Smooth muscle cell (in vitro differentiated cells): Measurements from ENCODE around the gene PRUNE2. TPM values are rescaled to one million over a fixed set of nuclear protein-coding genes. Genes with fewer than 3 reads are reported as not detected.

Experiments used
- DNase-seq: peaks from one replicate; lab custom pipeline; 2025; ENCODE audit not compliant: unreplicated experiment; lab: John Stamatoyannopoulos, UW
- H2AFZ ChIP-seq: fragments of 200-600 bp; sonication (generic); 2 replicates; pipeline ENCODE4 v1.6.0; 2016; ENCODE audit warnings: antibody characterized with exemption, low read depth, mild to moderate bottlenecking
- H3F3A ChIP-seq: fragments of 200-600 bp; sonication (generic); 2 replicates; pipeline ENCODE4 v1.6.0; 2017; ENCODE audit warnings: antibody characterized with exemption, low read depth
- H3K27ac ChIP-seq: fragments of 200-600 bp; sonication (generic); 2 replicates; pipeline ENCODE4 v1.5.1; 2016; ENCODE audit warnings: low read depth, mild to moderate bottlenecking
- H3K27me3 ChIP-seq: fragments of 200-600 bp; sonication (generic); 2 replicates; pipeline ENCODE4 v1.6.1; 2016; ENCODE audit warnings: low read depth, mild to moderate bottlenecking
- H3K36me3 ChIP-seq: fragments of 200-600 bp; sonication (generic); 2 replicates; pipeline ENCODE4 v1.5.1; 2016; ENCODE audit warnings: low read depth
- H3K4me1 ChIP-seq: fragments of 200-600 bp; sonication (generic); 2 replicates; pipeline ENCODE4 v1.5.1; 2016; ENCODE audit warnings: low read depth
- H3K4me2 ChIP-seq: fragments of 200-600 bp; sonication (generic); 2 replicates; pipeline ENCODE4 v1.6.0; 2016; ENCODE audit warnings: mild to moderate bottlenecking
- H3K4me3 ChIP-seq: fragments of 200-600 bp; sonication (generic); 2 replicates; pipeline ENCODE4 v1.5.1; 2016; ENCODE audit warnings: mild to moderate bottlenecking
- H3K79me2 ChIP-seq: fragments of 200-600 bp; sonication (generic); 2 replicates; pipeline ENCODE4 v1.6.0; 2016; ENCODE audit warnings: low read depth, mild to moderate bottlenecking
- H3K9ac ChIP-seq: fragments of 200-600 bp; sonication (generic); 2 replicates; pipeline ENCODE4 v1.6.0; 2016; ENCODE audit warnings: low read depth
- H3K9me3 ChIP-seq: fragments of 200-600 bp; sonication (generic); replicated peaks from 2 replicates; pipeline ENCODE4 v1.5.1; 2016; ENCODE audit warnings: low read depth
- H4K20me1 ChIP-seq: fragments of 200-600 bp; sonication (generic); 2 replicates; pipeline ENCODE4 v1.6.0; 2016; ENCODE audit warnings: low read depth
- CTCF ChIP-seq: fragments of 200-600 bp; sonication (generic); IDR thresholded peaks from 2 replicates; pipeline ENCODE4 v1.5.1; 2017; ENCODE audit warnings: borderline replicate concordance, mild to moderate bottlenecking, antibody characterized with exemption; ENCODE audit not compliant: insufficient read depth, poor library complexity, severe bottlenecking
- WGBS: methylation state at CpG from one replicate; pipeline ENCODE4 v1.1.7; 2016; ENCODE audit warnings: low lambda C conversion rate; 5-methylcytosine and 5-hydroxymethylcytosine counted together
- polyA plus RNA-seq: library from polyadenylated mRNA; unstranded; fragments of >200 nt; fragmentation: Nextera tagmentation; extraction: Ambion mirVana; gene quantifications from 2 replicates; pipeline ENCODE4 v1.2.1, GENCODE V29; 2016
- total RNA-seq: library from RNA; depleted of rRNA; stranded (reverse); fragments of >200 nt; gene quantifications from 2 replicates; pipeline ENCODE4 v1.2.3, GENCODE V29; 2014

PRUNE2 gene
- total and polyA plus RNA-seq, 2 experiments from 2014 or later: 0.79 to 1.9 TPM

- peaks cover 3% of the 10 kb centered on the region for H3K27me3 ChIP-seq
- no peak for TF ChIP-seq CTCF
- no peak within 1 kb of the TSS for H3K4me2 ChIP-seq
- H3K9ac ChIP-seq: no peak within 1 kb of the TSS
- H3K4me1 ChIP-seq: no peaks in the 10 kb centered on the region
- H3K79me2 ChIP-seq: no peaks in the 10 kb centered on the region
- no peaks in the 10 kb centered on the region for H3F3A ChIP-seq
- no peak for DNase-seq
- H2AFZ ChIP-seq: no peak within 1 kb of the TSS
- no peak within 1 kb of the TSS for H3K27ac ChIP-seq
- 95% methylated on average over 4 of the region's 4 CpGs for WGBS
- H3K4me3 ChIP-seq: no peak within 1 kb of the TSS
- H4K20me1 ChIP-seq: no peaks in the 10 kb centered on the region
- no peaks in the 10 kb centered on the region for H3K36me3 ChIP-seq
- H3K9me3 ChIP-seq: no peaks in the 10 kb centered on the region
Observed at GRCh38 chr9:76764138-76764537, 141.8 kb downstream of the PRUNE2 start, which contains the start of gene PCA3. TSS of gene PCA3 (plus strand) at chr9:76764438.

GRCh38 chr9:76761448-76761847 is 144.5 kb downstream of the PRUNE2 start:
- H3K27ac ChIP-seq: no peak overlapping the region
- H3K4me1 ChIP-seq: no peaks in the 10 kb centered on the region
- no peak overlapping the region for H3K9ac ChIP-seq
- no peak overlapping the region for H3K4me2 ChIP-seq
- no peak overlapping the region for H3K4me3 ChIP-seq
- no peak overlapping the region for H2AFZ ChIP-seq
- no peaks in the 10 kb centered on the region for H3K36me3 ChIP-seq
- no peaks in the 10 kb centered on the region for H4K20me1 ChIP-seq
- no peaks in the 10 kb centered on the region for H3K9me3 ChIP-seq
- no peak for DNase-seq
- peak; percentile 46 for TF ChIP-seq CTCF
- H3K79me2 ChIP-seq: no peaks in the 10 kb centered on the region
- H3F3A ChIP-seq: no peaks in the 10 kb centered on the region
- WGBS: 53% methylated on average over 1 of the region's 1 CpG
- peaks cover 9% of the 10 kb centered on the region for H3K27me3 ChIP-seq

- 70% methylated on average over 6 of the region's 6 CpGs for WGBS
- H3K79me2 ChIP-seq: no peaks in the 10 kb centered on the region
- peaks cover 9% of the 10 kb centered on the region for H3K27me3 ChIP-seq
- H3F3A ChIP-seq: no peaks in the 10 kb centered on the region
- no peak overlapping the region for H2AFZ ChIP-seq
- no peak overlapping the region for H3K4me2 ChIP-seq
- no peaks in the 10 kb centered on the region for H3K9me3 ChIP-seq
- no peak overlapping the region for H3K9ac ChIP-seq
- no peak overlapping the region for H3K27ac ChIP-seq
- no peaks in the 10 kb centered on the region for H4K20me1 ChIP-seq
- no peak for TF ChIP-seq CTCF
- no peak for DNase-seq
- H3K4me1 ChIP-seq: no peaks in the 10 kb centered on the region
- H3K4me3 ChIP-seq: no peak overlapping the region
- H3K36me3 ChIP-seq: no peaks in the 10 kb centered on the region
Observed at GRCh38 chr9:76759732-76760131, 146.2 kb downstream of the PRUNE2 start.

GRCh38 chr9:76758476-76758875 is 147.4 kb downstream of the PRUNE2 start:
- H3F3A ChIP-seq: no peaks in the 10 kb centered on the region
- TF ChIP-seq CTCF: no peak
- H3K4me1 ChIP-seq: no peaks in the 10 kb centered on the region
- H3K27ac ChIP-seq: no peak overlapping the region
- H3K9ac ChIP-seq: no peak overlapping the region
- no peak overlapping the region for H2AFZ ChIP-seq
- H3K79me2 ChIP-seq: no peaks in the 10 kb centered on the region
- no peaks in the 10 kb centered on the region for H3K36me3 ChIP-seq
- no peak overlapping the region for H3K4me2 ChIP-seq
- no peaks in the 10 kb centered on the region for H3K9me3 ChIP-seq
- no peak overlapping the region for H3K4me3 ChIP-seq
- WGBS: 62% methylated on average over 4 of the region's 4 CpGs
- no peak for DNase-seq
- peaks cover 9% of the 10 kb centered on the region for H3K27me3 ChIP-seq
- no peaks in the 10 kb centered on the region for H4K20me1 ChIP-seq
